Fibroblast of lung (primary cell): ENCODE measurements around the gene TBX15.

Experiments used
- CTCF ChIP-seq, 2 donors: IDR thresholded peaks in 1 of 2; conservative IDR thresholded peaks in 1 of 2; 1 replicate in 1 of 2; 2 replicates in 1 of 2; pipeline ENCODE4 v1.5.1; 2011 to 2012; ENCODE audit warnings: low read length in 2 of 2, control low read depth in 1 of 2, inconsistent platforms in 1 of 2, low read depth in 1 of 2, mild to moderate bottlenecking in 1 of 2
- EZH2 ChIP-seq: IDR thresholded peaks from 2 replicates; pipeline ENCODE4 v1.5.1; 2012; ENCODE audit warnings: low read length, control low read depth, mild to moderate bottlenecking; ENCODE audit errors: missing control alignments

GRCh38 chr1:118985640-118986554 lies 2.2 kb downstream of the TBX15 start:
- TF ChIP-seq CTCF (conservative IDR thresholded peaks at IDR 0.05 in 1 of 2, IDR thresholded peaks at IDR 0.05 in 1 of 2; ENCODE audit: low read depth in 1 of 2, low read length in 2 of 2) (no peak), EZH2 (no peak)
